Mucosa of stomach (tissue), 1 donor: Measurements from ENCODE around the gene CDH2.

ENCODE experiments used
- H3K27me3 ChIP-seq: one replicate; pipeline ENCODE4 v1.7.0; 2013; ENCODE audit warnings: mild to moderate bottlenecking, low read length; ENCODE audit not compliant: control insufficient read depth, insufficient read depth
- H3K36me3 ChIP-seq: one replicate; pipeline ENCODE4 v1.7.0; 2013; ENCODE audit warnings: low read length; ENCODE audit not compliant: control insufficient read depth, insufficient read depth
- H3K4me1 ChIP-seq: one replicate; pipeline ENCODE4 v1.7.0; 2013; ENCODE audit warnings: mild to moderate bottlenecking, low read length; ENCODE audit not compliant: control insufficient read depth, insufficient read depth
- H3K4me3 ChIP-seq: one replicate; pipeline ENCODE4 v1.7.0; 2013; ENCODE audit warnings: low read length
- H3K9ac ChIP-seq: one replicate; pipeline ENCODE4 v1.7.0; 2013; ENCODE audit warnings: mild to moderate bottlenecking, low read length, moderate library complexity
- H3K9me3 ChIP-seq: one replicate; pipeline ENCODE4 v1.7.0; 2013; ENCODE audit warnings: mild to moderate bottlenecking, low read length, moderate library complexity; ENCODE audit not compliant: control insufficient read depth
- donor health status: Pancreatic carcinoma.

The CDH2 gene

GRCh38 chr18:27991391-27991790 lies 185.5 kb downstream of the CDH2 start:
- no peak overlapping the region for H3K4me3 ChIP-seq
- no peaks in the 10 kb centered on the region for H3K36me3 ChIP-seq
- H3K9ac ChIP-seq: no peak overlapping the region
- H3K27me3 ChIP-seq: no peaks in the 10 kb centered on the region
- no peaks in the 10 kb centered on the region for H3K4me1 ChIP-seq
- no peaks in the 10 kb centered on the region for H3K9me3 ChIP-seq

GRCh38 chr18:27985832-27986231 lies 191.1 kb downstream of the CDH2 start:
- H3K9me3 ChIP-seq: no peaks in the 10 kb centered on the region
- H3K4me1 ChIP-seq: no peaks in the 10 kb centered on the region
- H3K27me3 ChIP-seq: no peaks in the 10 kb centered on the region
- H3K4me3 ChIP-seq: no peak overlapping the region
- no peaks in the 10 kb centered on the region for H3K36me3 ChIP-seq
- no peak overlapping the region for H3K9ac ChIP-seq

- H3K4me3 ChIP-seq: no peak overlapping the region
Observed at GRCh38 chr18:27983780-27984179, 193.2 kb downstream of the CDH2 start.

GRCh38 chr18:27976806-27977408 lies 200.0 kb downstream of the CDH2 start:
- Histone ChIP-seq H3K9ac (no peak overlapping the region), H3K27me3 (no peaks in the 10 kb centered on the region), H3K36me3 (no peaks in the 10 kb centered on the region), H3K4me1 (no peaks in the 10 kb centered on the region), H3K4me3 (no peak overlapping the region), H3K9me3 (no peaks in the 10 kb centered on the region)

More at GRCh38 chr18:27983780-27984179, 193.2 kb downstream of the CDH2 start:
- Histone ChIP-seq H3K36me3 (no peaks in the 10 kb centered on the region), H3K27me3 (no peaks in the 10 kb centered on the region), H3K9me3 (no peaks in the 10 kb centered on the region), H3K9ac (no peak overlapping the region), H3K4me1 (no peaks in the 10 kb centered on the region)

- no peaks in the 10 kb centered on the region for H3K27me3 ChIP-seq
- H3K9ac ChIP-seq: no peak overlapping the region
- no peaks in the 10 kb centered on the region for H3K4me1 ChIP-seq
- no peaks in the 10 kb centered on the region for H3K9me3 ChIP-seq
- H3K36me3 ChIP-seq: no peaks in the 10 kb centered on the region
- no peak overlapping the region for H3K4me3 ChIP-seq
Observed at GRCh38 chr18:27970321-27970720, 206.6 kb downstream of the CDH2 start.

GRCh38 chr18:27969206-27969605 lies 207.7 kb downstream of the CDH2 start:
- no peak overlapping the region for H3K9ac ChIP-seq
- H3K27me3 ChIP-seq: no peaks in the 10 kb centered on the region
- no peaks in the 10 kb centered on the region for H3K4me1 ChIP-seq
- no peaks in the 10 kb centered on the region for H3K36me3 ChIP-seq
- no peak overlapping the region for H3K4me3 ChIP-seq
- H3K9me3 ChIP-seq: no peaks in the 10 kb centered on the region

GRCh38 chr18:27967913-27968824 lies 208.8 kb downstream of the CDH2 start:
- Histone ChIP-seq H3K36me3 (no peaks in the 10 kb centered on the region), H3K4me1 (no peaks in the 10 kb centered on the region), H3K4me3 (no peak overlapping the region), H3K9ac (no peak overlapping the region), H3K9me3 (no peaks in the 10 kb centered on the region), H3K27me3 (no peaks in the 10 kb centered on the region)

GRCh38 chr18:27966881-27967280 lies 210.0 kb downstream of the CDH2 start:
- H3K27me3 ChIP-seq: no peaks in the 10 kb centered on the region
- no peak overlapping the region for H3K4me3 ChIP-seq
- no peaks in the 10 kb centered on the region for H3K4me1 ChIP-seq
- H3K36me3 ChIP-seq: no peaks in the 10 kb centered on the region
- no peaks in the 10 kb centered on the region for H3K9me3 ChIP-seq
- H3K9ac ChIP-seq: no peak overlapping the region

GRCh38 chr18:27964811-27965210 lies 212.1 kb downstream of the CDH2 start:
- no peaks in the 10 kb centered on the region for H3K9me3 ChIP-seq
- no peak overlapping the region for H3K4me3 ChIP-seq
- H3K27me3 ChIP-seq: no peaks in the 10 kb centered on the region

GRCh38 chr18:27959101-27959500 lies 217.8 kb downstream of the CDH2 start:
- Histone ChIP-seq H3K4me3 (no peak overlapping the region), H3K27me3 (no peaks in the 10 kb centered on the region), H3K4me1 (no peaks in the 10 kb centered on the region), H3K9ac (no peak overlapping the region), H3K9me3 (no peaks in the 10 kb centered on the region), H3K36me3 (no peaks in the 10 kb centered on the region)

More at GRCh38 chr18:27964811-27965210, 212.1 kb downstream of the CDH2 start:
- Histone ChIP-seq H3K4me1 (no peaks in the 10 kb centered on the region), H3K9ac (no peak overlapping the region), H3K36me3 (no peaks in the 10 kb centered on the region)

- Histone ChIP-seq H3K9me3 (no peaks in the 10 kb centered on the region), H3K4me1 (no peaks in the 10 kb centered on the region), H3K9ac (no peak overlapping the region), H3K4me3 (no peak overlapping the region), H3K36me3 (no peaks in the 10 kb centered on the region), H3K27me3 (no peaks in the 10 kb centered on the region)
Observed at GRCh38 chr18:27956001-27956640, 220.8 kb downstream of the CDH2 start.

- H3K9me3 ChIP-seq: no peaks in the 10 kb centered on the region
- no peak overlapping the region for H3K9ac ChIP-seq
- no peaks in the 10 kb centered on the region for H3K27me3 ChIP-seq
- no peaks in the 10 kb centered on the region for H3K4me1 ChIP-seq
- H3K4me3 ChIP-seq: no peak overlapping the region
- H3K36me3 ChIP-seq: no peaks in the 10 kb centered on the region
Observed at GRCh38 chr18:27954226-27954625, 222.7 kb downstream of the CDH2 start.
